SU-DHL-6 (cell line): ENCODE data around the gene SLC51B.

Source experiments
- EZH2phosphoT487 ChIP-seq: fragments of 200-600 bp; sonication (generic), shearing (Covaris generic); conservative IDR thresholded peaks from 2 replicates; pipeline ENCODE4 v1.6.1; 2018; ENCODE audit warnings: mild to moderate bottlenecking, antibody characterized with exemption, low read length, moderate library complexity, mixed read lengths
- TF ChIP-seq, protein P1 (sequence below): fragments of 200-600 bp; sonication (generic); IDR thresholded peaks from one replicate; pipeline ENCODE4 v1.5.1; 2017; ENCODE audit warnings: antibody characterized with exemption, mild to moderate bottlenecking, low read length, moderate library complexity; ENCODE audit not compliant: insufficient read depth, poor library complexity, severe bottlenecking

DNA sequence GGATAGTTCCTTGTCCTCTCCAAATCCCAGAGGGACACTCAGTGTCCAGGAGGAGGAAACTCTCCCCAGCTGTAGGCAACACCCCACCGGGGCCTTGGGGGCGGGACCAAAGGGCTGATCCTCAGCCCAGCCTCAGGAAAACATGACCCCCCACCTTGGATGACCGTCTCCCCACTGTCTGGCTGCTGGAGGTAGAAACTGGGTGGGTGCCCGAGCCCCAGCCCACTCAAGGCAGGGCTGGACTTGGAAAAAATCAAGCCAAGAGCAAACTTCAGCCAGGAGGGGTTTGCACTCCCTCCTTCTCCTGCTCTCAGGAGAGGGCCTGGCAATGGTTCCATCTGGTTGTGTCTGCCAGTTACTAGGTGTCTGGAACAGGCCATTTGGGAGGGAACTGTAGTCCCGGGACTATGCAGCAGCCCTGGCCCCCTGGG lies 26.2 kb downstream of the SLC51B start:
- TF ChIP-seq, protein P1, sequence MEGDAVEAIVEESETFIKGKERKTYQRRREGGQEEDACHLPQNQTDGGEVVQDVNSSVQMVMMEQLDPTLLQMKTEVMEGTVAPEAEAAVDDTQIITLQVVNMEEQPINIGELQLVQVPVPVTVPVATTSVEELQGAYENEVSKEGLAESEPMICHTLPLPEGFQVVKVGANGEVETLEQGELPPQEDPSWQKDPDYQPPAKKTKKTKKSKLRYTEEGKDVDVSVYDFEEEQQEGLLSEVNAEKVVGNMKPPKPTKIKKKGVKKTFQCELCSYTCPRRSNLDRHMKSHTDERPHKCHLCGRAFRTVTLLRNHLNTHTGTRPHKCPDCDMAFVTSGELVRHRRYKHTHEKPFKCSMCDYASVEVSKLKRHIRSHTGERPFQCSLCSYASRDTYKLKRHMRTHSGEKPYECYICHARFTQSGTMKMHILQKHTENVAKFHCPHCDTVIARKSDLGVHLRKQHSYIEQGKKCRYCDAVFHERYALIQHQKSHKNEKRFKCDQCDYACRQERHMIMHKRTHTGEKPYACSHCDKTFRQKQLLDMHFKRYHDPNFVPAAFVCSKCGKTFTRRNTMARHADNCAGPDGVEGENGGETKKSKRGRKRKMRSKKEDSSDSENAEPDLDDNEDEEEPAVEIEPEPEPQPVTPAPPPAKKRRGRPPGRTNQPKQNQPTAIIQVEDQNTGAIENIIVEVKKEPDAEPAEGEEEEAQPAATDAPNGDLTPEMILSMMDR, result no peak
- no peak for TF ChIP-seq EZH2phosphoT487
